CD8-positive, alpha-beta memory T cell (primary cell): ENCODE results near the gene RTP3. TPM values are rescaled to one million over a fixed set of nuclear protein-coding genes. Genes with fewer than 3 reads are reported as not detected.
"Not testable (repeated sequence)": the region's sequence is repeated elsewhere in the genome, so short reads cannot be mapped to it uniquely, and the experiment has no call there.

ENCODE experiments used
- CTCF ChIA-PET: fragments of 350-600 bp; sonication (Branson Sonifier 250); formaldehyde crosslinking; loops from one replicate; lab custom pipeline; 2021; ENCODE audit warnings: antibody characterized with exemption; lab: Charles Lee
- POLR2A ChIA-PET: fragments of 350-600 bp; sonication (Branson Sonifier 250); formaldehyde crosslinking; loops from one replicate; lab custom pipeline; 2021; ENCODE audit warnings: antibody characterized with exemption; lab: Charles Lee
- DNase-seq, 5 donors: peaks; one replicate each; pipeline versions ENCODE4 v3.0.0 to v3.0.0-alpha.2; 2020 to 2022; ENCODE audit warnings: mixed read lengths in 1 of 5
- H3K27ac ChIP-seq: one replicate; pipeline ENCODE4 v1.7.0; 2013; ENCODE audit warnings: low read depth, mild to moderate bottlenecking, low read length, moderate library complexity
- H3K27me3 ChIP-seq: 2 replicates; pipeline ENCODE4 v1.7.0; 2013; ENCODE audit warnings: low read length, mild to moderate bottlenecking; ENCODE audit not compliant: insufficient read depth, poor library complexity, severe bottlenecking
- H3K36me3 ChIP-seq: 2 replicates; pipeline ENCODE4 v1.7.0; 2013; ENCODE audit warnings: mild to moderate bottlenecking, low read length, moderate library complexity; ENCODE audit not compliant: insufficient read depth
- H3K4me1 ChIP-seq: 2 replicates; pipeline ENCODE4 v1.7.0; 2013; ENCODE audit warnings: mild to moderate bottlenecking, low read length, moderate library complexity; ENCODE audit not compliant: insufficient read depth
- H3K4me3 ChIP-seq: 2 replicates; pipeline ENCODE4 v1.7.0; 2013; ENCODE audit warnings: mild to moderate bottlenecking, low read length
- H3K9me3 ChIP-seq: 2 replicates; pipeline ENCODE4 v1.7.0; 2013; ENCODE audit warnings: mild to moderate bottlenecking, low read length
- H3K27ac Mint-ChIP-seq, 8 donors: one replicate each; pipeline ENCODE4 v1.8.0; 2020 to 2021; ENCODE audit warnings: mixed read lengths in 8 of 8, mild to moderate bottlenecking in 6 of 8, inconsistent platforms in 3 of 8, moderate library complexity in 3 of 8
- H3K27me3 Mint-ChIP-seq, 2 donors: one replicate each; pipeline ENCODE4 v1.8.0; 2020 to 2021; ENCODE audit warnings: mixed read lengths in 2 of 2, mild to moderate bottlenecking in 1 of 2, moderate library complexity in 1 of 2
- H3K36me3 Mint-ChIP-seq, 3 donors: one replicate each; pipeline ENCODE4 v1.8.0; 2020 to 2021; ENCODE audit warnings: mixed read lengths in 3 of 3, inconsistent platforms in 1 of 3, mild to moderate bottlenecking in 1 of 3
- H3K4me1 Mint-ChIP-seq, 3 donors: one replicate each; pipeline ENCODE4 v1.8.0; 2020 to 2021; ENCODE audit warnings: mixed read lengths in 3 of 3, inconsistent platforms in 1 of 3, mild to moderate bottlenecking in 1 of 3
- H3K4me3 Mint-ChIP-seq, 7 donors: one replicate each; pipeline ENCODE4 v1.8.0; 2020 to 2021; ENCODE audit warnings: mixed read lengths in 7 of 7, mild to moderate bottlenecking in 6 of 7, moderate library complexity in 4 of 7, inconsistent platforms in 2 of 7
- H3K9me3 Mint-ChIP-seq, 5 donors: one replicate each; pipeline ENCODE4 v1.8.0; 2020 to 2022; ENCODE audit warnings: mixed read lengths in 5 of 5, mild to moderate bottlenecking in 3 of 5, moderate library complexity in 2 of 5, inconsistent platforms in 1 of 5
- polyA plus RNA-seq: library from polyadenylated mRNA; unstranded; fragments of 300-500 nt; fragmentation: Illumina TruSeq; gene quantifications from one replicate; pipeline ENCODE4 v1.2.3, GENCODE V29; 2021
- total RNA-seq, 2 experiments: library from RNA; stranded (reverse); gene quantifications; one replicate each; pipeline ENCODE4 v1.2.3, GENCODE V29; 2021

Gene RTP3
- total and polyA plus RNA-seq, 3 experiments from 2014 or later = not detected

DNA sequence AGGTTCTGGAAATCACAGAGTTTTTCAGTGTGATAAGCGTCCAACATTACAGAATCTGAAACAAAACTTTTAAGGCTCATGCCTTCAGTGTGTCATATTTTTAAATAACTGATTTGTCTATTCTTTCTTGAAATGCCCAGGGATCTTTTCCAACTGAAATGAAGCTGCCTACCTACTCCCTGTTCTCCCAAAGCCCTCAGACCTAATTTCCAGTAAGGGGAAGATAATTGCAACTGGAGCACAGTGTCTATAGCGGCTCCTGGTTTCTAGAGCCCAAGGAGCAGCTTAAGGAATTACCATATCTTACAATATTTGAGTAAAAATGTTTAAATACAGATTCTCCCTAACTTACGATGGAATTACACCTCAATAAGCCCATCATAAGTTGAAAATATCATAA is 35.3 kb downstream of the RTP3 start:
- Mint-ChIP-seq H3K9me3 (peaks cover 0 to 2% (median 2%) of the 10 kb centered on the region in 5 donors), H3K27me3 (peaks cover 0 to 4% of the 10 kb centered on the region in 2 donors), H3K4me1 (peaks cover 18 to 38% (median 34%) of the 10 kb centered on the region in 3 donors), H3K27ac (peak overlapping the region in 2 of 8 donors; percentile 21 to 52), H3K4me3 (no peak overlapping the region), H3K36me3 (peaks cover 0 to 2% (median 0%) of the 10 kb centered on the region in 3 donors)
- Histone ChIP-seq H3K27me3 (no peaks in the 10 kb centered on the region), H3K36me3 (no peaks in the 10 kb centered on the region), H3K27ac (no peak overlapping the region), H3K4me1 (peaks cover 9% of the 10 kb centered on the region), H3K9me3 (no peaks in the 10 kb centered on the region), H3K4me3 (no peak overlapping the region)
- ChIA-PET CTCF (no interaction called here), POLR2A (interaction anchor here (0.6 kb wide), 1 partner anchor 9 kb away, joined by 5 read pairs; no protein-coding TSS in a partner anchor)
- no peak for DNase-seq

- Histone ChIP-seq H3K9me3 (no peaks in the 10 kb centered on the region), H3K4me1 (peaks cover 36% of the 10 kb centered on the region), H3K4me3 (no peak overlapping the region), H3K36me3 (no peaks in the 10 kb centered on the region), H3K27ac (no peak overlapping the region), H3K27me3 (no peaks in the 10 kb centered on the region)
- ChIA-PET POLR2A (no interaction called here), CTCF (interaction anchor here (1.1 to 4.9 kb wide), 2 partner anchors 23 to 46 kb away, joined by 4 to 69 read pairs; no protein-coding TSS in a partner anchor)
- no peak for DNase-seq
- Mint-ChIP-seq H3K4me1 (peaks cover 39 to 63% (median 60%) of the 10 kb centered on the region in 3 donors), H3K36me3 (peaks cover 0 to 2% (median 0%) of the 10 kb centered on the region in 3 donors), H3K27me3 (peaks cover 0 to 4% of the 10 kb centered on the region in 2 donors), H3K4me3 (no peak overlapping the region), H3K27ac (peak overlapping the region in 1 of 8 donors; percentile 65), H3K9me3 (peaks cover 0 to 2% (median 2%) of the 10 kb centered on the region in 5 donors)
These were observed 38.0 kb downstream of the RTP3 start for GRCh38 chr3:46535746-46536145.

GRCh38 chr3:46536758-46537157 is 39.0 kb downstream of the RTP3 start:
- DNase-seq = no peak

DNA sequence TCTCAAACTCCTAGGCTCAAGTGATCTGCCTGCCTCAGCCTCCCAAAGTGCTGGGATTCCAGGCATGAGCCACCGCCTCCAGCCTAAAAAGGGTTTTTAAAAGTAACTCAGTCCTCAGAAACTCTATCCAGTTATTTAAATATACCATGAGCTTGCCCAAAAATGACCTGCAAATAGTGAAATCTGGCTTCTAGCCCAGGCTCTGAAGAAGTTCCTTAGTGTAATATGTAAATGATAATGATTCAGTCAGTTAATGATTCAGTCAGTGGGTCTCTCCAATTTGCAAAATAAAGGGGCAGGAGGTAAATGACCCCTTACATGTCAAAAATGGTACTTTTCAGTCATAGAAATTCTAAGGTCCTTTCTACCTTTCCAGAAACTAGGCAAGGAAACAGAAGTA is 39.5 kb downstream of the RTP3 start:
- peaks cover 0 to 2% (median 0%) of the 10 kb centered on the region in 3 donors for H3K36me3 Mint-ChIP-seq
- Histone ChIP-seq H3K4me1 (peaks cover 44% of the 10 kb centered on the region), H3K27ac (no peak overlapping the region), H3K27me3 (no peaks in the 10 kb centered on the region), H3K36me3 (no peaks in the 10 kb centered on the region), H3K4me3 (no peak overlapping the region), H3K9me3 (no peaks in the 10 kb centered on the region)
- DNase-seq = no peak
- peaks cover 0 to 4% of the 10 kb centered on the region in 2 donors for H3K27me3 Mint-ChIP-seq
- H3K4me1 Mint-ChIP-seq = peaks cover 41 to 73% (median 72%) of the 10 kb centered on the region in 3 donors
- ChIA-PET POLR2A (no interaction called here), CTCF (interaction anchor here (2.2 to 4.9 kb wide), 3 partner anchors 41 to 92 kb away, joined by 15 to 69 read pairs (median 27); partner anchors contain the start of gene RTP3)
- peak overlapping the region in 4 of 8 donors; percentile 7 to 99 (median 94) for H3K27ac Mint-ChIP-seq
- H3K9me3 Mint-ChIP-seq = peaks cover 0 to 2% (median 2%) of the 10 kb centered on the region in 5 donors
- H3K4me3 Mint-ChIP-seq = peak overlapping the region in 1 of 7 donors; percentile 57

More at GRCh38 chr3:46536758-46537157, 39.0 kb downstream of the RTP3 start:
- H3K36me3 ChIP-seq = no peaks in the 10 kb centered on the region
- H3K9me3 Mint-ChIP-seq = peaks cover 0 to 2% (median 2%) of the 10 kb centered on the region in 5 donors
- no peak overlapping the region for H3K4me3 Mint-ChIP-seq
- H3K4me1 ChIP-seq = peaks cover 40% of the 10 kb centered on the region
- H3K27ac ChIP-seq = no peak overlapping the region
- H3K36me3 Mint-ChIP-seq = peaks cover 0 to 2% (median 0%) of the 10 kb centered on the region in 3 donors
- no peak overlapping the region for H3K4me3 ChIP-seq
- ChIA-PET CTCF (interaction anchor here (4.1 to 4.9 kb wide), 2 partner anchors 40 to 47 kb away, joined by 27 to 69 read pairs; partner anchors contain the start of gene RTP3), POLR2A (no interaction called here)
- no peaks in the 10 kb centered on the region for H3K27me3 ChIP-seq
- peaks cover 39 to 68% (median 66%) of the 10 kb centered on the region in 3 donors for H3K4me1 Mint-ChIP-seq
- H3K27ac Mint-ChIP-seq = peak overlapping the region in 6 of 8 donors; percentile 8 to 95 (median 74)
- H3K9me3 ChIP-seq = no peaks in the 10 kb centered on the region
- H3K27me3 Mint-ChIP-seq = peaks cover 0 to 4% of the 10 kb centered on the region in 2 donors

DNA sequence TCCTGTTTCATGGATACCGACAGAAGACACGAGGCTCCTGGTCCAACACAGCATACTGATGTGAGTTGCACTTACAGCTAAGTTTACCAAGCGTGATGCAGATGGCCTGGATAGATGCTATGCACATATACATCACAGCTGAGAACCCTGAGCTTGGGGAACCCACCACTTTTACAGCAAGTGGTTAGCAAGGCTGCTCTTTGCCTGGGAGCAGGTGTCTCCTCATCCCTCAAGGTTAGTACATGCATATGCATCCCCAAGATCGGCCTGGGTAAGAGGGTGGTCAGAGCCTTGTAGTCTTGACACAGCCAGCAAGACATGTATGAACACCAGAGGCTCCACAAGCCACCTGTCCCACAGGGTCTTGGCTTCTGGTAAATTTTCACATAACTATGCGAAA is 40.0 kb downstream of the RTP3 start:
- Histone ChIP-seq H3K9me3 (no peaks in the 10 kb centered on the region), H3K27ac (no peak overlapping the region), H3K27me3 (no peaks in the 10 kb centered on the region), H3K36me3 (no peaks in the 10 kb centered on the region), H3K4me1 (peaks cover 44% of the 10 kb centered on the region), H3K4me3 (no peak overlapping the region)
- Mint-ChIP-seq H3K36me3 (peaks cover 0 to 2% (median 0%) of the 10 kb centered on the region in 3 donors), H3K9me3 (peaks cover 0 to 2% (median 2%) of the 10 kb centered on the region in 5 donors), H3K27me3 (peaks cover 0 to 4% of the 10 kb centered on the region in 2 donors), H3K4me1 (peaks cover 40 to 75% (median 74%) of the 10 kb centered on the region in 3 donors), H3K4me3 (peak overlapping the region in 5 of 7 donors; percentile 28 to 77 (median 56)), H3K27ac (peak overlapping the region in 7 of 8 donors; percentile 29 to 99 (median 94))
- CTCF ChIA-PET = interaction anchor here (2.2 to 4.9 kb wide), 4 partner anchors 20 to 92 kb away, joined by 15 to 69 read pairs (median 25); partner anchors contain the start of gene RTP3
- POLR2A ChIA-PET = no interaction called here
- DNase-seq = no peak

GRCh38 chr3:46538425-46538802 is 40.6 kb downstream of the RTP3 start:
- ChIA-PET POLR2A (interaction anchor here (0.8 to 1.8 kb wide), 3 partner anchors 11 to 49 kb away, joined by 7 to 14 read pairs (median 7); no protein-coding TSS in a partner anchor), CTCF (interaction anchor here (1.2 to 4.9 kb wide), 7 partner anchors 13 to 131 kb away, joined by 3 to 69 read pairs (median 15); partner anchors contain the start of genes CCRL2 and RTP3)
- not testable (repeated sequence) for H3K36me3 ChIP-seq, H3K9me3 ChIP-seq, H3K4me3 ChIP-seq, H3K27me3 ChIP-seq, H3K27ac ChIP-seq, H3K27me3 Mint-ChIP-seq, H3K9me3 Mint-ChIP-seq, H3K36me3 Mint-ChIP-seq, DNase-seq
- H3K27ac Mint-ChIP-seq = peak overlapping the region; percentile 85 to 99 (median 94)
- H3K4me1 ChIP-seq = peaks cover 44% of the 10 kb centered on the region
- peaks cover 38 to 73% (median 72%) of the 10 kb centered on the region in 3 donors for H3K4me1 Mint-ChIP-seq
- H3K4me3 Mint-ChIP-seq = peak overlapping the region; percentile 57 to 79 (median 71)

- H3K4me3 ChIP-seq = peak overlapping the region; percentile 37
- ChIA-PET CTCF (interaction anchor here (1.2 to 4.9 kb wide), 7 partner anchors 13 to 132 kb away, joined by 3 to 69 read pairs (median 15); partner anchors contain the start of genes CCRL2 and RTP3), POLR2A (interaction anchor here (0.8 to 1.8 kb wide), 3 partner anchors 11 to 50 kb away, joined by 7 to 14 read pairs (median 7); no protein-coding TSS in a partner anchor)
- H3K27me3 ChIP-seq = no peaks in the 10 kb centered on the region
- peaks cover 0 to 6% of the 10 kb centered on the region in 2 donors for H3K27me3 Mint-ChIP-seq
- peaks cover 0 to 2% (median 0%) of the 10 kb centered on the region in 3 donors for H3K36me3 Mint-ChIP-seq
- H3K9me3 ChIP-seq = no peaks in the 10 kb centered on the region
- H3K9me3 Mint-ChIP-seq = peaks cover 0 to 2% (median 2%) of the 10 kb centered on the region in 5 donors
- peaks cover 44% of the 10 kb centered on the region for H3K4me1 ChIP-seq
- H3K27ac ChIP-seq = peak overlapping the region; percentile 58
- peak; percentile 79 to 96 (median 87) for DNase-seq
- peak overlapping the region; percentile 57 to 79 (median 71) for H3K4me3 Mint-ChIP-seq
- H3K36me3 ChIP-seq = no peaks in the 10 kb centered on the region
- peaks cover 37 to 76% (median 71%) of the 10 kb centered on the region in 3 donors for H3K4me1 Mint-ChIP-seq
- peak overlapping the region; percentile 85 to 99 (median 94) for H3K27ac Mint-ChIP-seq
These were observed 41.1 kb downstream of the RTP3 start for GRCh38 chr3:46538803-46539442.
